ENCODE data around the gene GTF2H2C.
"Not testable (repeated sequence)": the region's sequence is repeated elsewhere in the genome, so short reads cannot be mapped to it uniquely, and the experiment has no call there.

The GTF2H2C gene

DNA sequence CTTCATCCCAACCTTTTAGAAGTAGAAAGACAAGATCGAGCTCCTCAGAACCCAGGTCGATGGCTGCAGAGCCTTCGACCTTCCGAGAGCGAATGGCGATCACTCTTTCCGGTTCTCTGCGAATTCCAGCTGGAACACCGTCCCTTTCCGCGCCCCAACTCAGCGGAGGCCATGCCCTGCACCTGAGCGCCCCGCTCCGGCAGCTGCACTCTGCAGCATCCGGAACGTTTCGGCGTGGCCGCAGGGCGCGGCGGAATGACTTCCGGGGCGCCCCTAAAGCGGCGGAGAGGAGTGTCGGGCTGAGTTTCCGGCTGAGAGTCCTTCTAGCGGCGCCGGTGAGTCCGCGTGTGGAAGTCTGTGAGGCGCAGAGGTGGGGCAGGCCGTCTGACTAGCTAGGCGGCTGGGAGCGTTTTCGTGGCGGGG lies at the start of gene GTF2H2C:
Gene GTF2H2C, plus strand, starts transcription at position 284 of the 423 bp plus-strand sequence. CDS start 4,942 bp downstream, outside the sequence.
- DNase-seq = peak; percentile 69

DNA sequence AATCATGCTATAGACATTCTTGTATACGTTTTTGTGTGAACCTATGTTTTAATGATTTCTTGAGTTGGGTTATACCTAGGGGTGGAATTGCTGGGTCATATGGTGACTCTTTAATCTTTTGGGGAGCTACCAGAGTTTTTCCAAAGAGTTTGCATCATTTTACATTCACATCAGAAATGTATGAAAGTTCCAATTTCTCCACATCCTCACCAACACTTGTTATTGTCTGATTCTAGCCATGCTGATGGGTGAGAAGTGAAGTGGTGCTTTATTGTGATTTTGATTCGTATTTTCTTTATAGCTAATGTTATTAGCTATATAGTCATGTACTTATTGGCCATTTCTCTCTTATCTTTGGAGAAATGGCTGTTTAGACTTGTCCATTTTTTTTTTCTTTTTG lies 49.3 kb upstream of the GTF2H2C start:
- DNase-seq = no peak

DNA sequence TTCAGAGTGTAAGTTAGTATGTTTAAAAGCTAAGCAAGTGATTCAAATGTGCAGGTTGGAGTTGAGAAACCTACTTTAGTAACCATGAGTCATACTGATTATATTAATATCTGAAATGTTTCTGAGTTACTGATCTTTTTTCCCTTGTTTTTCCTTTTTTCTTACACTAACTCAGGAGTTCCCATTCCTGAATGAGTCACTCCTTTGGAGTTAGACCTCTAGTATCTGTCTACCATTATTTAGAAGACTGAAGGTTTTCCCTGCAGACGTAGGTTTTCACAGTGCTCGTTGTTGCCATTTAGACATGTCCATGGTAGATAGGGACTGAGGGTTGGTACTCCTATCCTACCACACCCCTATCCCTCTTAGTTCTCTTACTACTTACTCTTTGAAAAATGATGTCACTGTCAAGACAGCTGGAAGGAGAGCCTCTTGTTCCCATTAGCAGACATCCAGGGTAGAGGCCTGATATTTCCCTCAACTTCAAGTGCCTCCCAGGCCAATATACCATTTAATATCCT lies 47.2 kb upstream of the GTF2H2C start:
- no peak for DNase-seq

DNA sequence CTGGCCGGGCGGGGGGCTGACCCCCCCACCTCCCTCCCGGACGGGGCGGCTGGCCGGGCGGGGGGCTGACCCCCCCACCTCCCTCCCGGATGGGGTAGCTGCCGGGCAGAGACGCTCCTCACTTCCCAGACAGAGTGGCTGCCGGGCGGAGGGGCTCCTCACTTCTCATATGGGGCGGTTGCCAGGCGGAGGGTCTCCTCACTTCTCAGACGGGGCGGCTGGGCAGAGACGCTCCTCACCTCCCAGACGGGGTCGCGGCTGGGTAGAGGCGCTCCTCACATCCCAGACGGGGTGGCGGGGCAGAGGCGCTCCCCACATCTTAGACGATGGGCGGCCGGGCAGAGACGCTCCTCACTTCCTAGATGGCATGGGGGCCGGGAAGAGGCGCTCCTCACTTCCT lies 44.4 kb upstream of the GTF2H2C start:
- not testable (repeated sequence) for DNase-seq

DNA sequence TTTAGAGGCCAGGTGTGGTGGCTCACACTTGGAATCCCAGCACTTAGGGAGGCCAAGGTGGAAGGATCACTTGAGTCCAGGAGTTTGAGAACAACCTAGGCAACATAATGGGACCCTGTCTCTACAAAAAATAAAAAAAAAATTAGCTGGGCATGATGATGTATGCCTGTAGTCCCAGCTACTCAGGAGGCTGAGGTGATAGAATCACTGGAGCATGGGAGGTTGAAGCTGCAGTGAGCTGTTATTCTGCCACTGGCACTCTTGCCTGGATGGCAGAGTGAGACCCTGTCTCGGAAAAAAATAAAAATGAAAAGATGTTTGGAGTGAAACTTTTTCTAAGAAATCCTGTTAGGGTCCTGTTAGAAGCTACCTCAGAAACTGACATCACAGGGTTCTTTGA lies 43.2 kb upstream of the GTF2H2C start:
- DNase-seq = no peak

DNA sequence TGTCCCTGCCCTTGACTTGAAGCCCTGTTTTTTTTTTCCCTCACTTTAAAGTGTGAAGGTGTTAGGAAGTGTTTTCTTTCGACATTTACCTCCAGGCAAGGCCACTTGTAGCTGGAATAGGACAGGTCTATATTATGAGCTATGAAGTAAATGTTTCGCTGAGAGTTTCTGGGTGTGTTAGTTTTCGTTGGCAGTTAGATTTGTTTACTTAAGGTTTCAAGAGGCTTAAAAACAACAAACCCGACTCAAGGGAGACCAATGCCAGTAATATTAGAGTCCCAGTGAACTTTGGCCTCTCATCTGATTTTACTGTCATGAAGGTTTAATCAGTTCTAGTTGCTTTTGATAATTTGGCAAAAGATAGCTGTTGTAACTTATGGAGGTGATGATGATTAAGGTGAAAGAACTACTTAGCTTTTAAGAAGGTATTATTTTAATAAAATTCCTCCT lies 42.2 kb upstream of the GTF2H2C start:
- no peak for DNase-seq

DNA sequence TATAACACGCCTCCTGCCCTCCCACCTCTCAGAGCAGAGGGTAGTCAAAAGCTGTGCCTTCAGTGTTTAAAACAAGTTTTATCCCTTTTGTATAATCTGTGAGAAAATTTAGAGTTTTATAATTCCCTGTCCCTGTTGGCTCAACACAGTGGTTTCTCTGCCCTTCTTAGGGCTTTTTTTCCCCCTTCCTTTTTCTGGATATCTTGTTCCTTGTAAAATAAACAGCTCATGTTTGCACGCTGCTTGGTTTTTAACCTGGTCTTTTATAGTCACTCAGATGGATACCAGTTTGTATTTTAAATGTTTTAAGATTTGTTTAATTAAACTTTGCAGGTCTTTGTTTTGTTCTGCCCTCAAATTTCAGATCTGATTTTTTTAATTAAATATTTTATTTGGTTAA lies 40.7 kb upstream of the GTF2H2C start:
- no peak for DNase-seq

DNA sequence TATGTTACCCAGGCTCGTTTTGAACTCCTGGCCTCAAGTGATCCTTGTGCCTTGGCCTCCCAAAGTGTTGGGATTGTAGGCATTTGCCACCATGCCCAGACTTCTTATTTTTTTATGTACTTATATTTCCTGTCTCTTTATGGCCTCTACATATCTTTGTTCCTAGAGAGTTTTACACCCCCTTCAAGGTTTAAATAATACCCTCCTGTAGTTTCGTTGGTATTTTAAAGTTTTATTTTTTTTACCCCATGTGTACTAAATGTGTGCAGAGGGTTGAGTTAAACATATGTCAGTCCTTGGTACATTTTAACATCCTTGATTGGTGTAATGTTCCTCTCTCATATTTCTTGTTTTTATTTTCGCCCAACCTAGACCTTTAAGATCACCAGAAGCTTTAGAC lies 38.0 kb upstream of the GTF2H2C start:
- no peak for DNase-seq

DNA sequence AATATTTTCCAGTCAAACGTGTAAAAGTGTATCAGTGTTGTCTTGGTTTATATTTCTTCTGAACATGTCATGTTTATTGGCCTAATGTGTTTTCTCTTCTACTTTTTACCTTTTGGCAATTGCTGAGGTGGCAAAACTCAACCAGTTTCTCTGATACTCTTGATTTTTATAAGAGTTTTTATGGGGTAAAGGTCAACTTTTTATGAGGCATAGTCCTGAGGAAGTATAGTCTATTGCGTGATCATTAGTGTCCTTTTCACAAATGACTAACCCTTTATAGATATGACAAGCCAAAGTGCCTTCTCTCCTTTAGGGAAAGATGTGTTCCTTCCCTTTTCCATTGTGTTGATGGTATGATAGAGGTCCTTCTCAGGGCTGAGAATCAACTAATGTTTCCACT lies 34.5 kb upstream of the GTF2H2C start:
- DNase-seq = no peak

DNA sequence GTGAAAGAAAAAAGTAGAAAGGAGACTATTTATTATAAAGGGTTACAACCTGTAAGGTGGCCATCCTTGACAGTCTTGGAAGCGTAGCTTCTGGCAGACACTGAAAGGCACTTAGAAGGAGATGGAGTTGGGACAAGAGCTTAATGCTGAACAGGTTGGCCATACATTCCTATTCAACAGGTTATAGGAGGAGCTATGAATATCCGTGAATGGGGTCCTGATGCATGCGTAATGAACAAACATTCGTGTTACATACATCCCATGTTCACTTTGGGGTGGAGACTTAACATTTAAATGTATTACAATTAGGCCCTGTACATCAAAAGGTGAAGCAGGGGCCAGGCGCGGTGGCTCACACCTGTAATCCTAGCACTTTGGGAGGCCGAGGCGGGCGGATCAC lies 33.3 kb upstream of the GTF2H2C start:
- no peak for DNase-seq

DNA sequence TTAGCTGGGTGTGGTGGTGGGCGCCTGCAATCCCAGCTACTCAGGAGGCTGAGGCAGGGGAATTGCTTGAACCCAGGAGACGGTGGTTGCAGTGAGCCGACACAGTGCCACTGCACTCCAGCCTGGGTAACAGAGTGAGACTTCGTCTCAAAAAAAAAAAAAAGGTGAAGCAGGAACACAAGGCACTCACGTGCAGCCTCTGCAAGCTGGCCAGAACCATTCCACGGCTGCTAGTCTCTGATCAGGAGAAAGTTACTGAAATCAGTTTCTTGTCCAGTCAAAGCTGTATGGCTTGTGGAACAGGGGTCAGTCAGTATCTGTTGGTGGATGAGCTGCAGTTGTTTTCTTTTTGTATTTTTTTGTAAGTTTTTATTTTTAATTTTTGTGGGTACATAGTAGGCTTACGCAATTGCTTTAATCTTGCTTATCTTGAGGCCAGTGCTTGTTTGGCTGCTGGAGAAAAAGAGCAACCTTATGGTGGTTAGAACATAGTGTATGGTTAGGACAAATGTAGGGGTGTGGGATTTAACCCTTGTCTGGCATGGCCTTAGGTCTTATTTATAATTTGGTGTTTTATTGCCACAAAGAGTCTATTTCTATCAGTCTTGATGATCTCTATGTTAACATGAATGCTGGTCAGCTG lies 32.7 kb upstream of the GTF2H2C start:
- no peak for DNase-seq

DNA sequence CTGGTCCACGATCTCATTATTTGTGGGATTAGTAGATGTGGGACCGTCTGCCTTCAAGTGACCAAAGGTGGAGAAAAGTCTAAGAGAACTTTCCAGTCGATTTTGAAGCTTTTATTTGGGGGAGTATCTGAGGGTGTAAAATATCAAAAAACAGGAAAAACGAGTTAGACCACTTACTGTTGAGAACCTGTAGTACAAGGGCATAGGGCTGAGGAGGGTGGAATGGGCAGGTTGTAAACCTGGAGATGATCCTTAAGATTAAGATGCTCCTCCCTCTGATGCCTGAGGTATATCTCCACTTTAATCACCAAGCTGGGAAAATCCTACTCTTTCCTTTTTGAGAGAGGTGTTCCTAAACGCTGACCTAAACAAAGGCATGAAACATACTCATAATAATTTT lies 32.0 kb upstream of the GTF2H2C start:
- no peak for DNase-seq

DNA sequence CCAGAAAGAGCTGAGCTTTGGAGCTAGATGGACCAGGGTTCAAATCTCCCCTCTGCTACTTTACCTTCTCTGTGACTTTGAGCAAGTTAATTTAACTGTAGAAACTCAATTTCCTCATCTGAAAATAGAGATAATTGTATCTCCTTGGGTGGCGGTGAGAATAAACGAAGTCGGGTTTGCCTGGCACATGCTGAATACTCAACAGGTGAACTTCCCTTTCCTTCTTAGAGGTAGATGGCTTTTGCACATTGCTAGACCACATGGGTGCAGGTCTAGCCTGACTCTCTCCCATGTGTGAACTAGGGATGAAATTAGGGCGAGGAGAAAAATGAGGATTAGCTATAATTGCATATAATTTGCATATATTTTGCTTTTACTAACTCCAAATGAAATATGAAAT lies 31.4 kb upstream of the GTF2H2C start:
- DNase-seq = no peak

DNA sequence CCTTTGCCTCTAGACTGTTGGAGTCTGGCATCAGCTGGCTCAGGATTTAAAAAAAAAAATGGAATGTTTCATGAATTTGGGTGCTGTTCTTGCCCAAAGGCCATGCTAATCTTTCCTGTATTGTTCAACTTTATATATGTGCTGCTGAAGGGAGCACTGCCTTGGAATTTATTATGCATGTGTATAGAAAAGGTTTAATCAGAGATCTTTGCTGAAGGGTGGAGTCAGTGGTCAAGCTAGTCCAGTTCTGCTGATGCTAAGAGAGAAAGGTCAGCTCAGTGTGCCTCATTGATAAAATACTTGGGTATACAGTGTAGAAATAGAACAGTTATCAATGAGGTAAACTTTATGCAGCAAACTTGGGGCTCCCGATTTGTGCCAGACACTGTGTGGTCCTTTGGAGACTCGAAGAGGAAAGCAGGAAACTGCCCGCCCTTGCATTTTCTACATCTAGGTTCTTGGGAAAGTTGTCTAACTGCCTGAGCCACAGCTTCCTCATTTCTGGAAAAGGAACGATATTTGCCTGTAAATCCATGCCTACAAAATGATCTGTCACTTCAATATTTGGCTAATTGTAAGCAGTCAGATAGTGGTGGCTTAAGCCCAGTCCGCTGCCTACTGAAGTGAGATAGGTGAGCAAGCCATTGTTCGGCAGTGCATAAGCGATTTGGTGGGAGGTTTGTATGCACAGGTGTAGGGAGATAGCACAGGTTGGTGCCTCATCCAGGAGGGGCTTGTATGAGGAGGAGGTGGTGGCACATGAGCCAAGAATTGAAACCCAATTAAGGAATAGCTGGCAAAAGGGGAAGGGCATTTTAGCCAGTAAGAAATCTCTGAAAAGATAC lies 29.2 kb upstream of the GTF2H2C start:
- DNase-seq = no peak

DNA sequence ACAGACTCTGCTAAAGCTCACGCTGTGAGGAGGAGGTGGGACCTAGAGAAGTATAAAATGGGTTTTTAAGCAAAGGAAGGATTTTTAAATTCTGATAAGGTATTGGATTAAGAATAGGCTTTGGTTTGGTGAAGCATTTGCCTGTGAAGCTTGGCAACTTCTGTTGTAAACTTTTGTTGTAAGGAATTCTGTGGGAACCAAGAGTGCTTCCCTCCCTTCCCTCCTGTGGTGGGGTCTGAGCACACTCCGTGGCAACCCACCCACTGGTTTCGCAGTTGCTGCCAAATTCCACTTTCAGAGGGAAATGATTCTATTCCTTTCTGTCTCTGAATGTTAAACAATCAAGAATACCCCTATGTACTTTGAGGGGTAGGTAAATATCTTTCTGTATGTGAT lies 28.6 kb upstream of the GTF2H2C start:
- no peak for DNase-seq

DNA sequence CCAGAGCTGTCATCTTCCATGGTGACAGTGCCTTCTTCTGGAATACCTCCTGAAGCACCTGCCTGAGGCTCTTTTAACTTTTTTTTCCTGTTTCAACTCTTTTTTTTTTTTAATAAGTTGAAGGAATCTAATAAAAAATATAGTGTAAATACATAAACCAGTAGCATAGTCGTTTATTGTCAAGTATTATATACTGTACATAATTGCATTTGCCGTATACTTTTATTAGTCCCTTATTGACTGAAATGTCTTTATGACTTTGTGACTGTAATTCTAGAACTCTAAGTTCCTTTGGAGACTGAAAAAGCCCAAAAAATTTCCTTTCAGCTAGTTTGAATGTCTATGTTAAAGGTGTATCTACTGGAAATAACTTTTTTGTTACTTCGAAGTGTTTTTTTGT lies 22.1 kb upstream of the GTF2H2C start:
- not testable (repeated sequence) for DNase-seq

DNA sequence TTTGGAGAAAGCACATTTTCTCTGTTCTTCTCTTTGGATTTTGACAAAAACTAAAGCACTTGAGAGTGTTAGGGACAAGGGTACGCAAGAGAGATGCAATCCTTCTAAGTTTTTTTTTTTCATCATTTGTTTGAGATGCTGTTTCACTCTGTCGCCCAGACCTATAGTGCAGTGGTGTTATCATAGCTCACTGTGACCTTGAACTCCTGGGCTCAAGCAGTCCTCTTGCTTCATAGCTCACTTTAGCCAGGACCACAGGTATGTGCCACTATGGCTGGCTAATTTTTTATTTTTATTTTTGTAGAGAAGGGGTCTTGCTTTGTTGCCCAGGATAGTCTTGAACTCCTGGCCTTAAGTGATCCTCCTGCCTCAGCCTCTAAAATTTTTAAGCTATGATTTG lies 21.3 kb upstream of the GTF2H2C start:
- DNase-seq = not testable (repeated sequence)

DNA sequence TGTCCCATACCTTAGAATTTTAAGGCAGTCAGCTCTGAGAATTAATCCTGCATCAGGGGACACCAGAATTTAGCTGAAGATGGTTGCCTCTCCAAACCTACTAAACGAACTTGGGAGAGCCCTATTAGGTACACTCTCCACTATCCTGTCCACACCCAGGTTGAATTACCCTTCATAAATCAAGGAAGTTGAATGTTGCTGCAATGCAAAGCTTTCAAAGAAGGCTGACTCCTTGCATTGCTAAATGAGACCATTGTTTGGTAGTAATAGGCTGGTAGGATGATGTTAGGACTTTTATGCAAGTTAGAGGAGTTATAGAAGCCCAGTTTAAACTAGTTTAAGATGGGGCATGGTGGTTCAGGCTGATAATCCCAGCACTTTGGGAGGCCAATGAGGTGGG lies 18.6 kb upstream of the GTF2H2C start:
- not testable (repeated sequence) for DNase-seq

DNA sequence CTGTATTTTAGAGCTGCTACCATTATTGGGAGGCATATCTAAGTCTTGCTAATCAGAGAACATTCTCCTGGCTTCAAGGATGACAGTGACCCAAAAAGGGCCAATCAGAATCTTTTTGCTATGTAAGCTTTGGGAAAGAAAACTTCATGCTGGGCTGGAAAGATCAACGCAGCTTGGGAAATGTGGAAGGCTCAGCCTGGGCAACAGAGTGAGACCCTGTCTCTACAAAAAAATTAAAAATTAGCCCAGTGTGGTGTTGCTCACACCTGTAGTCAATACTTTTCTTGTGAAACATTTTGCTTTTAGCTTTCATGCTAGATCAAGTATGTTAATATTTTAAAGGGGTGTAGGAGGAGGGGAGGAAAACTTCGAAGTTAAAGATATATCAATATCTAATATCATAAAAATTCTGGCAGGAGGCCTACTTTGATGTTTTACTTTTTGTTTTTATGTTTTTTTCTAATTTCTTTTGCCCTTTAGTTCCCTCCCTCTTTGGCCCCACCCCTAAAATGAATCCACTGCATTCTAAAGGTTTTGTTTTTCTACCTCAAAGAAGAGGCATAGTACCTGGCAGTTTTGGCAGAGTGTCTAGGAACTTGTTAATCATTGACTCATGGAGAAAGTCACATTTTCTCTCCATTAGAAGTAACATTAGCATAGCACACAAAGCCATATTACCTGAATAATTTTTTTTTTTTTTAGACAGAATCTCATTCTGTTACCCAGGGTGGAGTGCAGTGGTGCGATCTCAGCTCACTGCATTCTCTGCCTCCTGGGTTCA lies 17.0 kb upstream of the GTF2H2C start:
- DNase-seq = not testable (repeated sequence)

DNA sequence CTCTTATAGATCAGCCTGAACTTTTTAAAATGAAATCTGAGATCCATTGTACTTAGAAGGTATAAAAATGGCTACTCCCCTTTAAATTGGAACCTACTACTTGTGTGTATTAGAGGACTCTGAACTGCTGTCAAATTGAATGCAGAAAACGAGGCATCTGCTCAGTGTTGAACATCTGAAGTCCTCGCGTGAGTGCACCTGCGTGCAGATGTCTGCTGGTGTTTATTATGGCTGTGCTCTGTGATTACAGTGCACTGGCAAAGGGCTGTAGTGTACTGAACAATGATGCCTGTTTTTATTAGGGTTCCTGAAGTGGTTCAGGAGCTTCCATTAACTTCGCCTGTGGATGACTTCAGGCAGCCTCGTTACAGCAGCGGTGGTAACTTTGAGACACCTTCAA lies 15.4 kb upstream of the GTF2H2C start:
- not testable (repeated sequence) for DNase-seq

DNA sequence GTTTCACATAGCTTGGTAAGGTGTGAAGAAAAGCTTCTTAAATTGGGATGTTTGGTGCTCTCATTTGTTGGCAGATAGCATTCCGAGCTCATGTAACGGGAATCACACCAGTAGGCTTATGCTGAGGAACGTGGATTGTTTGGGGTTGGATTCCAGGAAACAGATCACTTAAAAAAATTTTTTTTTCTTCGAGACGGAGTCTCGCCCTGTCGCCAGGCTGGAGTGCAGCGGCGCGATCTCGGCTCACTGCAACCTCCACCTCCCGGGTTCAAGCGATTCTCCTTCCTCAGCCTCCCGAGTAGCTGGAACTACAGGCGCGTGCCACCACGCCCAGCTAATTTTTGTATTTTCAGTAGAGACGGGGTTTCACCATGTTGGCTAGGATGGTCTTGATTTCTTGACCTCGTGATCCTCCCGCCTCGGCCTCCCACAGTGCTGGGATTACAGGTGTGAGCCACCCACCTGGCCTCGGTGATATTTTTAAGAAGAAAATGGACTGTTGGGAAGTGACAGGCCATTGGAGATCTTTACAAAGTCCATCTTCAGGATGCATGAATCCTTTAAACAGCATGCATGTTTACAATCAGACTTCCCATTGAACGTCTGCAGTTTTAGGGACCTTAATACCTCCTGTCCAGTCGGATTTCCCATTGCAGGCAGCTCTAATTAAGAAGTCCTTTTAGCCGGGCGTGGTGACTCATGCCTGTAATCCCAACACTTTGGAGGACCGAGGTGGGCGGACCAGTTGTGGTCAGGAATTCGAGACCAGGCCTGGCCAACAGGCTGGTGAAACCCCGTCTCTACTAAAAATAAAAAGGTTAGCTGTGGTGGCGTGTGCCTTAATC lies 818 bp downstream of the GTF2H2C start:
- not testable (repeated sequence) for DNase-seq

DNA sequence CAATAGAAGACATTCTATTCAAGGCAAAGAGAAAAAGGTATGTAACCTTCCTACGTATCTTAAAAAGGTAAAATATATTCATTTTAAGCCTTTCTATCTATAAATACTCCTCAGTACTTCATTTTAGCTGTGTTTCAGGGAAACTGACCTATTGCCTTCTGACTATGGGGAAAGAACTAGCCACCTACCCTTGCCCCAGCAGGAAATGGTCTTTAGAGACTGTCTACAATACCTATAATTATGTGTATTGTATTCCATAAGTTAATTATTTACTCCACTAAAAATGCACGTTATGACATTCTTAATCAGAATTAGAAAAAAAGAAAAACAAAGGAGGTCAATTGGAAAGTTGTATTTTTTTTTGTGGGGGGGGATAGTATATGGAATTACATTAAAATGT lies 6.2 kb downstream of the GTF2H2C start:
- not testable (repeated sequence) for DNase-seq

Measured in activated CD4-positive, CD25-positive, alpha-beta regulatory T cell treated with anti-CD3 and anti-CD28 coated beads, Interleukin-2, amount 50 U/mL, for 72 hours (primary cell).